Stomach (tissue), 9 donors: ENCODE results near the gene MS4A4E. TPM values are rescaled to one million over a fixed set of nuclear protein-coding genes. Genes with fewer than 3 reads are reported as not detected.

Experiments
- DNase-seq, 2 donors: peaks; one replicate each; pipeline versions ENCODE4 v3.0.0 to v3.0.0-alpha.2; 2013 to 2019
- H3K27ac ChIP-seq, 5 donors: fragments of 200-600 bp in 4 of 5; sonication (generic) in 4 of 5; one replicate each; pipeline ENCODE4 v1.5.1; 2013 to 2019; ENCODE audit warnings: mild to moderate bottlenecking in 1 of 5, moderate library complexity in 1 of 5
- H3K27me3 ChIP-seq, 3 donors: fragments of 200-600 bp; sonication (generic); one replicate each; pipeline ENCODE4 v1.5.1; 2017 to 2019; ENCODE audit warnings: mixed run types in 1 of 3
- H3K36me3 ChIP-seq, 4 donors: fragments of 200-600 bp; sonication (generic); 1 replicate in 3 of 4; 2 replicates in 1 of 4; pipeline ENCODE4 v1.5.1; 2016 to 2019
- H3K4me1 ChIP-seq, 4 donors: fragments of 200-600 bp; sonication (generic); one replicate each; pipeline ENCODE4 v1.5.1; 2016 to 2019
- H3K4me3 ChIP-seq, 4 donors: fragments of 200-600 bp; sonication (generic) in 3 of 4; one replicate each; pipeline ENCODE4 v1.5.1; 2016 to 2019; ENCODE audit warnings: mild to moderate bottlenecking in 1 of 4
- H3K9me3 ChIP-seq, 4 donors: fragments of 200-600 bp; sonication (generic); one replicate each; pipeline ENCODE4 v1.5.1; 2016 to 2019
- CTCF ChIP-seq, 7 experiments: fragments of 450-650 bp in 4 of 7; fragments of 200-600 bp in 3 of 7; sonication (generic) in 3 of 7; IDR thresholded peaks; one replicate each; pipeline ENCODE4 v1.5.1; 2016 to 2019; ENCODE audit warnings: antibody characterized with exemption in 7 of 7, control low read depth in 2 of 7, mild to moderate bottlenecking in 1 of 7
- EP300 ChIP-seq: sonication (generic); formaldehyde crosslinking; IDR thresholded peaks from one replicate; pipeline ENCODE4 v1.6.1; 2017; ENCODE audit warnings: antibody characterized with exemption
- POLR2A ChIP-seq, 4 donors: fragments of 450-650 bp; IDR thresholded peaks; one replicate each; pipeline ENCODE4 v1.6.1; 2016; ENCODE audit warnings: antibody characterized with exemption in 4 of 4, control low read depth in 2 of 4, mild to moderate bottlenecking in 1 of 4, moderate library complexity in 1 of 4
- POLR2AphosphoS5 ChIP-seq, 3 donors: sonication (generic); formaldehyde crosslinking; IDR thresholded peaks; one replicate each; pipeline ENCODE4 v1.6.1; 2016; ENCODE audit warnings: antibody characterized with exemption in 3 of 3
- WGBS, 5 donors: extraction: QIAGEN DNeasy Blood & Tissue Kit in 3 of 5; methylation state at CpG; one replicate each; pipeline versions ENCODE4 v1.1.5 to v1.1.7; 2013 to 2018; 5-methylcytosine and 5-hydroxymethylcytosine counted together
- intact Hi-C: fragments of 100-400 bp; cut with DNase I; formaldehyde crosslinking; loops from one replicate; pipeline ENCODE4 v1.15.1; 2023; ENCODE audit warnings: low total_unique reads
- polyA plus RNA-seq, 3 donors: library from polyadenylated mRNA; stranded (reverse); fragments of 200-250 nt; gene quantifications; one replicate each; pipeline ENCODE4 v1.2.3, GENCODE V29; 2013
- total RNA-seq, 5 donors: library from RNA; depleted of rRNA; stranded (reverse); fragments of >200 nt; gene quantifications; one replicate each; pipeline versions ENCODE4 v1.1.0 to v1.2.3, GENCODE V29; 2014 to 2016
- donor health status: healthy with polysubstance abuse.
- donor health status: Bipolar disorder and iron deficiency.
- donor health status: healthy.

Gene MS4A4E
- total and polyA plus RNA-seq, 8 donors: 0.25 to 16.2 (median 1.8) TPM; not detected in 2

DNA sequence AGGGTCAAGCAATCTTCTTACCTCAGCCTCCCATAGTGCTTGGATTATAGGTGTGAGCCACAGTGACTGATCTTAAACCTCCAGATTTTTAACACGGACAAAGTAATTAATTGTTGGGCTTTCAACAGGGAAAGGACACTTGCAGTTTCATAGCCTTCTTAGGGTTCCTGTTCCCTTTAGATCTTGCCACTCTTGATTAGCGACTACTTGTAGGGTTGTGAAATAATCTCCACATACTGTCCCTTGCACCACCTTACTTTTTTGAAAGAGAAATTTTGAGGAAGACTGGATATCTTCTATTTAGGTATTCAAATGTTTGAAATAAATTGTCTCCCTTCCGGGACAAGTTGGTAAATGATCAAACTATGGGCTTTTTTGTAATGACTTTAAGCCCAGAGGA, 7.6 kb downstream of the MS4A4E start:
- Histone ChIP-seq H3K36me3 (no peaks in the 10 kb centered on the region), H3K27ac (no peak overlapping the region), H3K4me1 (no peaks in the 10 kb centered on the region), H3K4me3 (no peak overlapping the region), H3K9me3 (no peaks in the 10 kb centered on the region), H3K27me3 (no peaks in the 10 kb centered on the region)
- no peak for TF ChIP-seq POLR2AphosphoS5 (IDR thresholded peaks at IDR 0.05)
- TF ChIP-seq CTCF (IDR thresholded peaks at IDR 0.05): no peak
- no peak for TF ChIP-seq POLR2A (IDR thresholded peaks at IDR 0.05)
- no peak for TF ChIP-seq EP300
- intact Hi-C loops: no loop called here
- WGBS, 5 donors: 70 to 77% (median 75%) methylated on average over 3 of the region's 3 CpGs
- no peak for DNase-seq

GRCh38 chr11:60230681-60231080, 12.3 kb downstream of the MS4A4E start:
- WGBS, 5 donors: 53 to 75% (median 60%) methylated on average over 1 of the region's 1 CpG

DNA sequence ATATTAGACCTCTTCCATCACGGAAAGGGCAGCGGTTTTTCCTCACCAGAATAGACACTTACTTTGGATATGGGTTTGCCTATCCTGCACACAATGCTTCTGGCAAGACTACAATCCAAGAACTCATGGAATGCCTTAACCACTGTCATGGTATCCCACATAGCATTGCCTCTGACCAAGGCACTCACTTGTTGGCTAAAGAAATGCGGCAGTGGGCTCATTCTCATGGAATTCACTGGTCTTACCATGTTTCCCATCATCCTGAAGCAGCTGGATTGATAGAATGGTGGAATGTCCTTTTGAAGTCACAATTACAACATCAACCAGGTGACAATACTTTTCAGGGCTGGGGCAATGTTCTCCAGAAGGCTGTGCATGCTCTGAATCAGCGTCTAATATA, 20.8 kb downstream of the MS4A4E start:
- no peaks in the 10 kb centered on the region for H3K9me3 ChIP-seq
- 85 to 95% (median 91%) methylated on average over 4 of the region's 4 CpGs for WGBS, 5 donors
- H3K27me3 ChIP-seq: no peaks in the 10 kb centered on the region
- no peak for DNase-seq
- no peaks in the 10 kb centered on the region for H3K4me1 ChIP-seq
- intact Hi-C loops: no loop called here
- no peaks in the 10 kb centered on the region for H3K36me3 ChIP-seq
- TF ChIP-seq POLR2AphosphoS5 (IDR thresholded peaks at IDR 0.05): no peak
- no peak for TF ChIP-seq POLR2A (IDR thresholded peaks at IDR 0.05)
- TF ChIP-seq CTCF (IDR thresholded peaks at IDR 0.05): no peak
- TF ChIP-seq EP300: no peak
- no peak overlapping the region for H3K4me3 ChIP-seq
- H3K27ac ChIP-seq: no peak overlapping the region

More at GRCh38 chr11:60230681-60231080, 12.3 kb downstream of the MS4A4E start:
- H3K4me1 ChIP-seq: no peaks in the 10 kb centered on the region
- H3K27me3 ChIP-seq: no peaks in the 10 kb centered on the region
- no peak overlapping the region for H3K27ac ChIP-seq
- no peak overlapping the region for H3K4me3 ChIP-seq
- DNase-seq: no peak
- intact Hi-C loops: no loop called here
- no peaks in the 10 kb centered on the region for H3K36me3 ChIP-seq
- H3K9me3 ChIP-seq: no peaks in the 10 kb centered on the region
- TF ChIP-seq EP300 (no peak), POLR2AphosphoS5 (IDR thresholded peaks at IDR 0.05) (no peak), CTCF (IDR thresholded peaks at IDR 0.05) (no peak), POLR2A (IDR thresholded peaks at IDR 0.05) (no peak)

DNA sequence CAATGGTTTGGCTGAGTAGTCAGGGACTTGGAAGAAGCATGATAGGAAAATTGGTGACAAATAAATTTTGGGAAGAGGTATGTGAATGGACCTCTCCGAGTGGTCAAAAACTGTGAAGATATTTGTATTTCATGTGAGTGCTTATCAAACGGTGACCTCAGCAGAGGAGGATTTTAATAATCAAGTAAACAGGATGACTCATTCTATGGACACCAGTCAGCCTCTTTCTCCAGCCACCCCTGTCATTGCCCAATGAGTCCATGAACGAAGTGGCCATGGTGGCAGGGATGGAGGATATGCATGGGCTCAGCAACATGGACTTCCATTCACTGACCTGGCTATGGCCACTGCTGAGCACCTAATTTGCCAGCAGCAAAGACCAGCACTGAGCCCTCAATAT, 21.2 kb downstream of the MS4A4E start:
- intact Hi-C loops: no loop called here
- 56 to 69% (median 66%) methylated on average over 3 of the region's 3 CpGs for WGBS, 5 donors
- H3K27me3 ChIP-seq: no peaks in the 10 kb centered on the region
- H3K4me1 ChIP-seq: no peaks in the 10 kb centered on the region
- no peak overlapping the region for H3K4me3 ChIP-seq
- H3K27ac ChIP-seq: no peak overlapping the region
- no peaks in the 10 kb centered on the region for H3K36me3 ChIP-seq
- TF ChIP-seq POLR2AphosphoS5 (IDR thresholded peaks at IDR 0.05): no peak
- no peak for TF ChIP-seq POLR2A (IDR thresholded peaks at IDR 0.05)
- no peak for TF ChIP-seq EP300
- TF ChIP-seq CTCF (IDR thresholded peaks at IDR 0.05): no peak
- H3K9me3 ChIP-seq: no peaks in the 10 kb centered on the region
- no peak for DNase-seq
